RPMI7951 (cell line): ENCODE data around the gene IGIP. TPM values are rescaled to one million over a fixed set of nuclear protein-coding genes. Genes with fewer than 3 reads are reported as not detected.
A peak's percentile ranks its signal among the peaks of the same experiment; 100 is the strongest.

ENCODE experiments used
- DNase-seq: peaks from one replicate; pipeline ENCODE4 v3.0.0-alpha.2; 2012; ENCODE audit warnings: low read depth
- total RNA-seq: library from RNA; depleted of rRNA; stranded (reverse); fragments of >200 nt; shearing (Covaris generic); gene quantifications from 2 replicates; pipeline ENCODE4 v1.2.3, GENCODE V29; 2014

Gene IGIP
- total RNA-seq, 1 experiment from 2014 or later = 5.2 TPM

DNA sequence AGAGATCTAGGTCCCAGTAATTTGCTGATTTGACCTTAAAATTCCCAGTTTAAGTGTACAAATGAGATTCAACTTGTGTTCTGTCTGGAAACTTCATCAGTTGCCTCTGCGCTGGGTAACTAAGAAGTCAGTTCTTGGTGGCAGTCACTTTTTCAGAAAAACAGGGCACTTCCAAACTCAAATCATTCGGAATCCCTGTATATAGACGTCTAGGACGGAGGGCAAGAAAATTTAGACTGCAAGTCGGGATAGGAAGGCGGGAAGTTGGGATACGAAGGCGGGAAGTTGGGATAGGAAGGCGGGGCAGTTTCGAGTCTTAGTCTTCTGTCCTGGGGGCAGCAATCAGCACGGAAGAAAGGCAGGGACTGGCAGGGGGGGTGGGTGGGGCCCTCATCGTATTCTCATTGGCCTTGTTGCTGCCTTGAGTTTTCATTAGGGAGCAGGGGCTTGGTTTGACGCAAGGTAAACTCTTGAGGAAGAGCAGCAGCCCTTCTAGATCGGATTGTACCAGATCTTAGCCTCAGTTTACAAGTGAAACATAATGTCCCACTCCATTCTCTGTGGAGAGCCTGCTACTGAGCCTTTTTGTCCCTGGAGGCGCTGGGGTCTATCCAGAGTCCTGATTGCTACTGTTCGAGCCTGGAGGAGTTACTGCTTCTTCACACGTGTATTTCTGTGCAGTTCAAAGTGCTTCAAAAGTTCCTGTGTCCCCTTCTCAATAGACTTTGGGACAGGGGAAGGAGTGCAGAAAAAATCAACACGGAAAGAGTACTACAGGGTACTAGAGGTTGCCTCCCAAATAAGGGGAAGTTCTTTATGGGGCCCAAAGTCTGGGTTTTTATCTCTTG lies 14.5 kb upstream of the IGIP start:
- peak; percentile 68 for DNase-seq

GRCh38 chr5:140111859-140112551 lies 13.7 kb upstream of the IGIP start:
- no peak for DNase-seq

DNA sequence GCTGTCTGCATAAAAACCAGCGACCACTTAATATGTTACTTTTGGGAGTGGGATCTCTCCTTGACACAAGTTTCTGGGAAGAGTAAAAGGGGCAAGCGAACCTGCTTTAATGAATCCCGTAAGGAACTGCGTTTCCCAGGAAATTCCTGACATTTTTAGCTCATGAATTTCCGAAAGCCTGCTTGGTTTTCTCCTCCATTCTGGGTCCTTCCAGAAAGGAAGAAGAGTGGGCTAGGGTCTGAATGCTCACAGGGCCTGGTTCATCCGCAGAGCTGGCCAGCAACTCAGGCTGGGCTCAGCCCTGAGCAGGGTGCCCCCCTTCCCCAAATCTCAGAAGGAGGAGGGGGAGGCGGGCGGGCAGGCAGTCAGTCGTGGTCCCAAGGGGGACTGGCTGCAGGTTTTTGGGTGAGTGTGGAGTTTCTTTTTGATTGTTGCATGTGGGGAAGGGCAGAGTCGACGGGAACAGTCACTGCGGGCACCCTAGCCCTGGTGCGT lies 13.0 kb upstream of the IGIP start:
- DNase-seq = no peak

DNA sequence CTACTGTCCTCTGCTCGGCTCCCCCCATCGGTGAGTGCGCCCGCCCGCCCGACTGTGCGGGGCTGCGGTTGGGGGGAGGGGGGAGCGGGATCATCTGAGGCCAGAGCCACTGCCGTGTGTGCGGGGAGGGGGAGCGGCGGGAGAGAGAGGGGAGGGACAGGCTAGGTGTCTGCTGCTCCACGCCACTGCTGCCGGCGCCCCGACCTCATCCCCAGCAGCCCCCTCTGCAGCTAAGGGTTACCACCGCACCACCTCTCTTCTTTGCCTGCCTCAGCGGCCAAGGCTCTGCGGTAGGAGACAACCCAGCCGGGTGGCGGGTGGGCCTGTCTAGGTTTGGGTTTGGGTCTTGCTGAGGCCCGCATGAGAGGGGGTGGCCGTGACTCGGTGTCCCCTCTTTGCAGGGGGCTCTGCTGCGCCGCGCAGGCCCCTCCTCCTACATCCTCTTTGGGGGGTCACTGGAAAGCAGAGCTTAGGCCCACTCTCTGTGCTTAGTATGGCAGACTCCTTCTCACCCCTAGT lies 12.5 kb upstream of the IGIP start:
- DNase-seq = no peak

DNA sequence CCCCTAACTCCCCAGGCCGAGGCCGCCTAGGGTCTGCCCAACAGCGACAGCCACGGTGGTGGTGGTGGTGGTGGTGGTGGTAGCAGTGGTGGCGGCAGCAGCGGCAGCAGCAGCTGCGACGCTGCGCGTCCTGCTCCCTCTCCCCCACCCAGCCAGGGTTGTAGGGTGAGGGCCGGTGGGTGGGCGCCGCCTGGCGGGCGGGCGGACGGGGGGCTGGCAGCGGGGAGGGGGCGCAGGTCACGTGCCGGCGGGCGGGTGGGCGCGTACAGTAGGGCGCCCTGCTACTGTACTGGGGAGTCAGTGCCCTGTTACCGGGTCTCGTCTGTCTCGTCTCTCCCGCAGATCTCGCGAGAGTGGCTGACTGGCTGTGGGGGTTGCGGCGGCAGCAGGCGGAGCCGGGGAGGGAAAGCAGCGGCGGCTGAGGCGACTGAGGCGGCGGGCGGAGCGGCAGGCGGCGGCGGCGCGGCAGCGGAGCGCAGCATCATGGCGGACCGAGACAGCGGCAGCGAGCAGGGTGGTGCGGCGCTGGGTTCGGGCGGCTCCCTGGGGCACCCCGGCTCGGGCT lies 12.0 kb upstream of the IGIP start, which contains the start of gene PURA:
Gene PURA (plus strand): TSS at position 411 of the 565 bp plus-strand sequence. CDS start 73 bp downstream, at position 484.
- DNase-seq = peak; percentile 92

GRCh38 chr5:140114341-140115185 lies 11.2 kb upstream of the IGIP start:
- peak; percentile 73 for DNase-seq

DNA sequence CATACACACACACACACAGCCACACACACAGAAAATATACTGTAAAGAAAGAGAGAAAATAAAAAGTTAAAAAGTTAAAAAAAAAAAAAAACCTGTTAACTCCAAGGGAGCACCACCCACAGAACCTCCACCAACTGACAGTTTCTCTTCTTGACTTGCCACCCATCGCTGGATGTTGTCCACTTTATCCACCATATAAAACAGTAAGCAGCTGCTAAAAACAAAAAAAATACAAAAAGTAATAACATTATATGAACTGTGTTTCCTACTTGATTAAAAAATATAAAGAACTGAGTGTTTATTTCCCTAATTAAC lies 10.6 kb upstream of the IGIP start:
- no peak for DNase-seq

GRCh38 chr5:140116716-140117115 lies 9.0 kb upstream of the IGIP start:
- DNase-seq = no peak

DNA sequence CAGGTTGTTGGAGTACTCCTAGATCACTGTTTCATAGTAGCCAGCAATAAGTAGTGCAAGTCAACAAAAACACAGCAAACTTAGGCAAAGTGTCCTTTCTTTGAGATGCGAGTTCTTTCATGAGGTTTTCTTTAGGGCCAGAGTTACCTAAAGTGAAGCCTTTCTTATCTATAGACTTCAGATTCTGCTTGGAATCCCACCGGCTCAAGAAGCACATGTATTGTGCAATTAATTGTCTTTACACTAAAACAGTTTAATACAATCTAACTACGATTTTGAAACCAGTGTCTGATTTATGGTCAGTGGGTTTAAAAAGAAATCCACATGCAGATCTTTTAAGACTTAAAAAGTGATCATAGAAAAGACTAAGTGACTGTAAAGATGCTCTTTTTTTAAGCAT lies 8.2 kb upstream of the IGIP start:
- no peak for DNase-seq

- no peak for DNase-seq
These were observed 7.3 kb upstream of the IGIP start for GRCh38 chr5:140118302-140118936.

DNA sequence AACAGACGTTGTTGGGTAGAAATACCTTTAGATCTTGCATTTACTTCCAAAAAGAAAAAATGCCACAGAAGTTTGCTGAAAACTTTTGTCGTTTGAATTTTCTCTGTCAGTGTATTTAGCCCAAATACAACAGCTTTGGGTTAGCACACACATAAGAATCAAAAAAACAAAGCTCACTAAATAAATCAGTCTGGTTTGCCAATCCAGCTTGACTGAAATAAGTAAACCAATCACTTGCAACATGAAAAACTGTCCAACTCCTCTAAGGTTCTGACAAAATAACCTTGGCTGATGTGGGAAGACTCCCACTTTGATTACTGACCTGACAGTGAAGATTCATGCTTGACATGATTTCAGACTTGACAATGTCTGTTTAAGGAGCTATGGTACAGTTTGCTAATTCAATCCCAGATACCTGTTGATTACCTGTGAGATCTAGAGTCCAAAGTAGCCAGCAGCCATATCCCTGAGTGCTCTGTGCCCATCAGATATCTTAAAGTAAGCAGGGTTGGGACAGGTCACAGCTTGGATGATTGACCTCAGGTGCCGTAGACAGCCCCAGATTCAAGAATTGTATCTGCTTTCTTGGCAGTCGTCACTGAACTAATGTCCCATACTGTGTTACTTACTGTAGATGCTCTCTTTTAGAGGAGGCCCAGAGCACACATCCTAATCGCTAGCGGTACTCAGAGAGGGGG lies 727 bp downstream of the IGIP start:
- DNase-seq = no peak

GRCh38 chr5:140128376-140128775 lies 2.6 kb downstream of the IGIP start:
- DNase-seq = no peak

DNA sequence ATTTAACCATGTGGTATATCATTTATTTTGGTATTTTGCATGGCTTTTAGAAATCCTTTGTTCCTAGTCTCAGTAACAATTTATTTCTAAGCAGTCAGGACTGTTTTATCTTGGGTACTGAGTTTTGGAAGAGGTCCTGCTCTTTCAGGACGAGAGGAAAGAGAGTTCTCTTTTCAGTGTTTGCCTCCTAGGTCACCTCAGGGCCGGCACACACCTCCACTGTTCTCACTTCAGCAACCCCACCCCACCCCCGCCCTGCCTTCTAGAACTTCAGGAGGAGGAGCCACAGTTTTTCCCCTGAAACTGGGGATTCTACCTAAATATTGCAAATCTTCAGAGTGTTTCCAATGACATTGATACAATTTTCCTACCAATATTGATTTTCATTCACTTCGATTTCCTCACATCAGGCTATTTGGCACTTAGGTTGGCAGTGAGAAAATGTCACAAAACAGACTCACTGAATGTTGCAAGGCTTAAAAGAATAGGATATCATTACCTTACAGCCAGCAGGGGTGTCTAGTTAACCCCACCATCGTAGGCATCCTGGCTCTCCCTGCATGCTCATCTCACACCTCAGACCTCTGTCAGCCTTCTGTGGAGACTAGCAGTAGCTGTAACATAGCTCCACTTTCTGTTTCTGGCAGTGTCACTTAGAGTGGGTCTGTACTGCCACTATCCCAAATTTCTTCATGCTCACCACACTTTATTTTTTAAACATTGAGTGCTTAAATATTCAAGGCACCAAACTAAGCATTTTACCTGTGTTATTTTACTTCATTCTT lies 5.4 kb downstream of the IGIP start:
- DNase-seq = no peak

DNA sequence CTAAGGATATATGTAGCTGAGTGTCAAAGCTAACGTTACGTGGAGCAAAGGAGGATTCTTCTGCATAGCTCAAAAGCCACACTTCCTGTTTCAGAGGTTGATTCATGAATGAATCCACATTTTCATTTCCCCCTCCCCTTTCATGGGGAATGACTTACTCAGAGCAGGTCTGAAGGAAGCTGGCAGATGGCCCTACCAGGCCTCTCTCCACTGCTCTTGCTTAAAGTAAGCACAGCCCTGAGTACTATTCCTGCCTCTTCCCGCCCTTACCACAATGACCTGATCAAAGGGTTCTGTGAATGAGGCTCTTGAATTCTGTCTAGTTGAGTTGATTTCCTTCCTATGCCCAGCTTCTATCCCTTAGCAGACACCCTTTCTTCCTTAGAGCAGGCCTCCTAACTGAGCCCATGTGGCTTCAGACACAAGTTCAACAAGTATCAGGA lies 6.3 kb downstream of the IGIP start:
- DNase-seq = peak; percentile 94

DNA sequence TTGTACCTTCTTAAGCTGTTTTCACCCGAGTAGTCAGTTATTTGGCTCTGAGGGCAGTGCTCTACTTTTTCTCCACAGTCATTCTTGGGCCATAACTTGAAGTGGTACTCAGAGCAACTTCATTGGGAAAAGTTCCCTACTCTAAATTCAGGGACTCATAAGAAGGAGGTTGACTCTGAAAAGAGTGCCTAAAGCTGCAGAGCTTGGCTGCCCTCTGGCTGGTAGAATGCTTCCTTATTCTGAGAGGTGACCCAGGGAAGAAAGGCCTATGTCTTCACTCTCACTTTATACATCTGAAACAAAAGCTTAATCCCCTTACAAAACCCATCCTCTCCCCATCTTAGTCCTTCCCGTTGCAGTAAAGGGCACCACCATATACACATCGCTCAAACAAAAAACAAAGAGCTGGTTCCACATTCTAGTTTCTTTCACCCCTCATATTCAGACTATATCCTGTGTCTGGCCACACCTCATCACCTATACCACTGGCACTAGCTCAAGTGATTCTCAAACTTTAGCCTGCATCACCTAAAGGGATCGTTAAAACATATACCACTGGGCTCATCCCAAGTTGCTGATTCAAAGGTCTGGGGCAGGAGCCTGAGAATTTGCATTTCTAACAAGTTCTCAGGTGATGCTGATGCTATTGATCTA lies 7.9 kb downstream of the IGIP start:
- DNase-seq = no peak

DNA sequence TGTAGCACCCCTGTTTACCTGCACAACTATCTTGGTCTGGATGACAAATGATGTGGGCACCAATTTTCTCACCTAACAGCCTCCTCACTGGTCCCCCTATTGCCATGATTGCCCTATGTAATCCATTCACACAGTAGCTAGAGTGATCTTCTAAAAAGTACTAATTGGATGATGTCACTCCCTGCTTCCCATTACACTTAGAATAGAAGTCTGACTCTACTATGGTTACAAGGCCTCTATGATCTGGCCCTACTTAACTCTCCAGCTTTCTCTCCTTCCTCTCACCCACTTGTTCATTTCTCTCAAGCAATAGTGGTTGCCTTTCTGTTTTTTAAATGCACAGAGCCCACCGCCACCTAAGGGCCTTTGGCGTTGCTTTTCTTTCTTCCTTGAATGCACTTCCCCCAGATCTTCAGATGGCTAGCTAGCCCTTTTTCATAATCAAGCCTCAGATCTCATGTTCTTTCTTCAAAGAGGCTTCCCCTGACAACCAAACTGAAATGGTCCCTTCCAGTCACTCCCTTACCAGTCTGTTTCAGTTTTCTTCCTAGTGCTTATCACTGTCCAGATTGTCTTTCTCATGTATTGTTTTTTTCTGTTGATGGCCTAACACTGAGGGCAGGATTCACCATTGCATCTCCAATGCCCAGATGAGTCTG lies 8.7 kb downstream of the IGIP start:
- DNase-seq = no peak

GRCh38 chr5:140135127-140135526 lies 9.4 kb downstream of the IGIP start:
- DNase-seq = no peak

- DNase-seq = no peak
These were observed 10.9 kb downstream of the IGIP start for GRCh38 chr5:140136624-140137023.

- no peak for DNase-seq
These were observed 14.7 kb downstream of the IGIP start for GRCh38 chr5:140140435-140140834.
